HG02852 (cell line): ENCODE results near the gene TBC1D5.
"Not testable (repeated sequence)": the region's sequence is repeated elsewhere in the genome, so short reads cannot be mapped to it uniquely, and the experiment has no call there.

Experiments
- ATAC-seq: cut with Tn5 transposase; IDR thresholded peaks from one replicate; pipeline ENCODE4 v1.9.1; 2021; ENCODE audit warnings: mild to moderate bottlenecking, moderate library complexity; ENCODE audit not compliant: unreplicated experiment

Gene TBC1D5

DNA sequence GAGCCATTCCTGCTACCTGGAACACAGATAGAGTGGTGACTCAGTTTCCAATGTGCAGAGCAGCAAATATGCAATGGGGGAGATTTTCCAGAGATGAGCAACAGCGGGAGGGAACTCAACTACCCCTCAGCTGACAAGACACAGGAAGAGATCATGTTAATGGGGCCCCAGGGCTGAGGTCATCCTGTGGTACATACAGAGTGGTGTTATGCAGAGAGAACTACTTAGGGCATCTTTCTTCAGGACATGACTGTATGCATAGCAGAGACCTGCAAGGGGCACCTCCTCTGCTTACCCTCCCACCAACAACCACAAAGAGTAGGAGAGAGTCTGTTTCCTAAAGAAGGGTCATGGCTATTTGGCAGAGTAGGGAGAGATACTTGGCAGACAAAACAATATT, 6.8 kb upstream of the TBC1D5 start:
- ATAC-seq: peak; percentile 24

DNA sequence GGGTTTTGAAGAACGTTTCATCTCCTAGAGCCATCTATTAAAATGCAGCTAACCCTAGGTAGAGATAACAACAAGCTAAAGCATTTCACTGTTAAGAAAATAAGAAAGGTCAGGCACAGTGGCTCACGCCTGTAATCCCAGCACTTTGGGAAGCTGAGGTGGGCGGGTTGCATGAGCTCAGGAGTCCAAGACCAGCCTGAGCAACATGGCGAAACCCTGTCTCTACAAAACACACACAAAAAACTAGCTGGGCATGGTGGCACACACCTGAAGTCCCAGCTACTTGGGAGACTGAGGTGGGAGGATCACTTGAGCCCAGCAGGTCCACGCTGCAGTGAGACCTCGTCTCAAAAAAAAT, 5.4 kb upstream of the TBC1D5 start:
- no peak for ATAC-seq

DNA sequence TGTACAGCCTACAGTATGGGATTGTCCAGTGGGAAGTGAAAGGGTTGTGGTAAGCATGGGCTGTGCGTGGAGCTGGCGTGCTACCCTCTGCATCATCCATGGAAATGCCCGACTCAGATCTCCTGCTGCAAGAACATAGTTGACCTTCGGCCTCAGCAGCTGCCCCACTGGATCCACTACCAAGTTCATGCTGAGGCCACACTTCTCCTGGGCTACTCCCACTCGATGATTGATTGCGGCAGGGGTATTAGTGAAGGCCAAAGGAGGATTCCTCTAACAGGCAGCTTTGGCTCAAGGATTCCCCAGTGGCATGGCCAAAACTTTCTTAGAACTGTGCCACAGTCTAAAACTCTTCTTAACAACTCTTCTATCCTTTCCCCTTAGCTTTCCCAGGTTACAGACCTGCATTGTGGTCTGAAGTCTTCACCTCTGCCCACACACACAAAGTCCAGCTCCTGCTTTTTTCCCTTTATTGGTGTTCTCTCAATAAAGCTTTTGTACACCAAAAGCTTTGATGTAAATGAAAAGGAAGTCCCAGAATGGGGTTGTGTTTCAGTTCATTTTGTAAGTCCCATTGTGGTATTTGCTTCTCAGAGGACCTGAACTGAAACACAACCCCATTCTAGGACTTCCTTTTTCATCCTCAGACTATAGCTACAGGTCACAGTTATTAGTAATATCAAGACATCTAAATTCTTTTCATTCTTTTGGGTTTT, 4.9 kb upstream of the TBC1D5 start:
- ATAC-seq: peak; percentile 76

DNA sequence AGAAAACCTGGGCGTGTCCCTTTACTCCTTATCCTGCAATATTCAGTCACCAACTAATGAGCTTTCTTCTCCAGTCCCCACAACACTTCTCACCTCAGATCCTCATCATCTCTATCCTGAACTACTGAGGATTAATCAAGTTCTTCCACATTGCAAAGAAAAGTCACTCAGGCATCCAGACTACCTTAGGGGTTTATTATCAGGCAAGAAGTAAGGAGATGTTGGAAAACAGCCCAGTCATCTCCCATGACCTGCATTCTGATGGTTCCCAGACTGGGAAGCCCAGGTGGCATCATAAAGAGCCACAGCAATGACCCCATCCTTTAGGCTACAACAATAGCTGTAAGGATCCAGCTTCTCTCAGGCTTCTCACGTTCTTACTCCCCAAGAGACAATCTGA, 3.5 kb upstream of the TBC1D5 start:
- no peak for ATAC-seq

DNA sequence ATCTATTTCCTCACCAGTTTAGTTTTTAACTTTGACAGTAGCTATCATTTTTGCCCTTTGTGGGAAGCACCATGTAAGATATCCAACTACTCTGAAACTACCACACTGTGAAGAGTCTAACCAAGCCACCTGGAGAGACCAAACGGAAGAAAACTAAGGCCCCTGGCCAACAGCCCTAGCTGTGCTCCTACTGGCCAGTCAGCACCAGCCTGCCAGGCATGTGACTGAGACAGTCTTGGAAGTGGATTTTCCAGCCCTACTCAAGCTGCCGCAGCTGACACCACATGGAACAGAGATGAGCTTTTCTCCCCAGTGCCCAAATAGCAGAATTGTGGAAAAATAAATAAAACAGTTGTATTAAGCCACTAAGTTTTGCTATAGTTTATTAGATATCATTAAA, 2.9 kb upstream of the TBC1D5 start:
- no peak for ATAC-seq

DNA sequence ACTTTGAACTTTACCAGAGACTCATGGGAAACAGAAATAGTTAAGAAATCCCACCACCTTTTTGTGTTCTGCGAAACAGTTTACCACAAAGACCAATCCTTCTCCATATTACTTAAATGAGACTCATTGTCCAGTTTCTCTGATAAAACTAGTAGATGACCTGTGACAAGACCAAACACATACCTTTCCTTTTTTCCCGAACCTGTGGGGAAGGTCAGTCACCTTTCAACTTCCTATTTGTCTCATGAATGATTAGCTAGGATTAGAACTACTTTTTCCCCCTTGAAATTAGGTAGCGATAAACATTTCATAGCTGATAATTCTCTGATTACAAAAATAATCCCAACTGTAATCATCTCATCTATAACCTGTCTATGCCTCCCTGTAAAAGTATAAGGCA, 2.3 kb upstream of the TBC1D5 start:
- no peak for ATAC-seq

DNA sequence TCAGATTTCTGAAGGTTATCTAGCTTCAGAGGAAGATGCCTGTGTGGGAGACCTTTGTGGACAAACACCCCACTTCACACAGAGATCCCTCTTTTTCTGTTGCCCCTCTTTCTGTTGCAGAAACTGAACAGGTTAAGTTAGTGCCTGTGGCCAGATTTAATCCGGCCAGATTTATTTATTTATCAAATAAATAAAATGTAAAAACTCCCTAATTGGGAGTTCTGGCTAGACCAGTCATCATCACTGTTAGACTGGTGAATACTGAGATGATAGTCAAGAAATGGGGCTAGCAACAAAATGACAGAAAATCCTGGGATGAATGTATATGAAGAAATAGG, 1.2 kb upstream of the TBC1D5 start:
- ATAC-seq: no peak

DNA sequence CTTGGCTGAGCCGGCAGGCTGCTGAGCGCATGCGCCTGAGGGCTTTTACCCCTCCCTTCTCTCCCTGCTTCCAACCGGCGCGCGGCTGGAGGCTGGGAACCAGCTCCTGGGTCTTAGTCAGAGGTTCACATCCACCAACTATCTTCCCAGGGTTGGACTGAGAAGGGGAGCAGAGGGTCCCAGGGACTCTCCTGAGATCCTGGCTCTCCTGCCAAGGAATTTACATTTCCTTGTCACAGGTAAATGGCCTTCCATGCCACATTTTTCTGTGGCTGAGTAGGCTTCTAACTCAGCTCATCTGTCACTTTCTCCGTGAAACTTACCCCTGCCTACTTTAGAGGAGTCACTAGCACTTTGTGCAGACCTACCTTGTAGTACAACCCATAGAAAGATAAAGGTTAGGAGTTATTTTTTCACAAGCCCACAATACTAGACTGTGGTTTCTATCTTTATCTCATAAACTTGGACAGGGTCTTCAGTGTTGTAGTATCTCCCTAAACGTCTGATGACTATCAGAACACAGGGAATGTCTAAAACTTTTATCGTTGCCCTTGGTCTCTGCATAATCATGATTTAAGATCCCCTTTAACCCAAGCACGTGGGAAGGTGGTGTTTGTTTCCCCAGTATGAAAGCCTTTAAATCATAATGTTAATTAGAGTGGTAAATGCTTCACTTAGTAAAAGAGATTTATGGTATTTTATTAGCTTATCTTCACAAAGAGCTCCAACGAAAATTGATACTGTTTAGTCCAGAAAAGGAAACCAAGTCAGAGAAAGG, 638 bp upstream of the TBC1D5 start:
- ATAC-seq: peak; percentile 0

DNA sequence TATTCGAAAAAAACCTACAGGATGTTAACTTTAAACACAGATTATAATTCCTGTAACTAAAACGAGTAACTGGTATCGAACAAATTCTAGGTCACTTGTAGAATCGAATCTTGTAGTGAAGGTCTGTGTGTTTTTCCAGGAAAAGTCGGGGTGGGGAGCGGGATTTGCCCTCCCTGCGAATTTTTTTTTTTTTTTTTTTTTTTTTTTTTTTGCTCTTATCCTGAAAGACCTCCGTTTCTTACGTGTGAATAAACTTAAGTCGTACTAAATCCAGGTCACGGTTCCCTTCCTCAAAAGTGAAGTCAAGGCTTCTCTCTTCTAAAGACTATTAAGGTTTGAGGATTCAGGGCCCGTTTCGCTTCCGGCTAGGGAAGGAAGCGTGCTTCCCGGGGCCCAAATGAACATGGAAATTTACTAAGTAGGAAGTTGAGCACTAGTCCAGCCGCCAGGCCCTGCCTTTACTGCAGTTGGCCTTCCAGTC, 770 bp downstream of the TBC1D5 start:
- ATAC-seq: no peak

DNA sequence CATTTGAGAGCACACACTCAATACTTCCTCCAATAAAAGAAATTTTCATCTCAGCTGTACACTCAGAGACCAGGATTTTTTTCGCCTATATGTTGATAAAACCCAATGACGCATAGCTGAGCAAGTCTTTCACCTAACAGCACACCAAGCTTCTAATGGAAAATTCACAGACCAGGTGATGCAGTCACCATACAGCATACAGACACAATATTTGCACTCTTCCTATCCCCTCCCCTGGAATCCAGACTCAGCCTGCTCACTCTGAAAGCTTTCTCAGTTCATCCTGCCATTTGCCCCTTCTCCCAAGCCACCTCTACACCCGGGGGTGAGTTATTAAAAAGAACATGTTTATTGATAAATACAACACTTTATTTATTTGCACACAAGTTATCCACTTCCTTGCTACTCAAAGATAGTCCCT, 1.7 kb downstream of the TBC1D5 start:
- no peak for ATAC-seq

DNA sequence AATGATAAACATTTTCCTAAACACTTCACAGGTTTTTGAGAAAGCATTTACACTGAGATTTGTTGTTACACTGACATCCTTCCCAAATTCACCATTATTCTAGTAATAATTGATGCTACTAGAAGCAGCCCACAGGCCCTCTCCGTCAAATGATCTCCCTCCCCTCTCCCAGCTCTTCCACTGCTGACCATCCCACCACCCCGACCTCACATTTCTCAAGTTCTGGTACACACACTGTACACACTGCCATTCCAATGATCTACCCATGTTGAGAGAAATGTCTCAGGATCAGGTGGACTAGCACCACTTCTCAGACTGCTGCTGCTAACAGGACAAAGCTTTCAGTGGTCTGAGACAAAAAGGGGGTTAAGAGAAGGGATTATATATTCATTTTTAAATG, 3.5 kb downstream of the TBC1D5 start:
- no peak for ATAC-seq

DNA sequence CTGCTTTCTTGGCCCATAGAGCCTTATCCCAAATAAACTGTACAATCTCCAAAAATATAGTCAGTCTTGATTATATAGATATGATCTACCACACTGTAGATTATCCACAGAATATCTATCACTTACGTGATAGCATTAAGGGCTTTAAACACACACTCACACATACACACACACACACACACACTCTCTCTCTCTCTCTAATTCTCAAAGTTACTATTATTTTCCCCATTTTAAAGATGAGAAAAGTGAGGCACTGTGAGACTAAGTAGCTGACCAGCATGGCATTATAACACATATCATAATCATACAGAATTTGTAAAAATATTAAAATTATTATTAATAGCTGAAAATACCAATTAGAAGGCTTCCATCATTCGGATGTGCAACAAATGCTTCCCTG, 4.2 kb downstream of the TBC1D5 start:
- ATAC-seq: no peak

DNA sequence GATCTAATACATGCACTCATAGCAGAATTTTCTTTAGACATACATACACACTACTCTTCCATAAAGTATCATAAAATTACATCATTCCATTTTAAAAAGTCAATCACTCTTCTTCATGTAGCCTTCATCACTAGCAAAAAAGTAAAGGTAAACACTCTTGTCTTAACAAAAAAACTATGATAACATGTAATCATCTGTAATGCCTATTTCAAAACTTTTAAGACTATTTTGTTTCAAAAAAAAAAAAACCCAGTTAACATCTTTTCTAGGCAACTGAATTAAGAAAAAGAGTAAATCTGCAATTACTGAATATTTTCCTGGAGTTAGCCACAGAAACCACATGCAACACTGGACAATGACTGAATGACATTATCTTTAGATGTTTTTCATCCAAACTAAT, 4.8 kb downstream of the TBC1D5 start:
- ATAC-seq: no peak

DNA sequence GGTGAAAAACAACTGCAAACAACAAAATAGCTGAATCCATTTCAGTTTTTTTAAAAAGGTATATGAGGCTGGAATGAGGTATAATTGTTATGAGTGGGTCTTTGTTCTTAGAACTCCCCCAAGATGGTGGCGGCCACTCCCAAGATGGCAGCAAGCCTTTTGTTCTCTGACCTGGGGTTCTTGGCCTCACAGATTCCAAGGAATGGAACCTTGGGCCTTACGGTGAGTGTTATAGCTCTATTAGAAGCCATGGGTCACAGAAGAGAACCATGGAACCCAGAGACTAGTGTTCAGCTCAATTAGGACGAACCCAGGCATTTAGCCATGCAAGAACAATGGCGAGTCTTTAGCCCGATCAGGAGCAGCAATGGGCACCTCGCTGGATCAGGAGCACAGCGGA, 7.1 kb downstream of the TBC1D5 start:
- ATAC-seq: not testable (repeated sequence)

DNA sequence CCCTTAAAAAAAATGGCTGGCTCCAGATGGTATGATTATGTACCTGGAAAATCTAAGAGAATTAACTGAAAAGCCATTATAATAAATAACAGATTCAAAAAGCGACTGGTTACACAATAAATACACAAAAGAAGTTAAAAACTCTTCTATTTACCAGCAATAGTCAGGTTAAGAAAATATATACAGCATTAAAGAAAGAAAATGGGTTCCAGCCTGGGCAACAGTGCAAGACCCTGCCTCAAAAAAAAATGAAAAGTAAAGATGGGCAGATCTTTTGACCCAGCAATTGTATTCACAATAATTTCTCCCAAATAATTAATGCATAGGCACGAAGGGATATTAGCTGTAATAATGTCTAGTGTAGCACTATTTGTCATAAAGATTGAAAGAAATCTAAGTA, 8.7 kb downstream of the TBC1D5 start:
- no peak for ATAC-seq

DNA sequence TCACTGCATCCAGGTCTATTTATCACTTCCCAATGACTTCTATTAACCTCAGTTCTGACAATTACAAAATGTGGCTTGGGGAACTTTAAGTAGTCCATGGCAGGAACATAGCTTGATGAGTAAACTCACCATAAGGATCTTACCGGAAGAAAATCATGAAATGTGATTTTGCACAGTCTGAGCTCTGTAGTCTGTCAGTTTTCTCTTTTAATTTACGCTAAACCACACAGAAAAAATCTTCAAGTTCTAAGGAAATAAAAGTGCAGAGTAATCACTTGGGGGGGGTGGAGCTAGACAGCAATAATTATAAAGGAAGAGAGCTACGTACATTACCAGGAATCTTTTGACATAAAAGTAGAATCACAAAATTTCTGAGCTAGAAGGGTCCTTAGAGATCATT, 9.2 kb downstream of the TBC1D5 start:
- ATAC-seq: no peak

DNA sequence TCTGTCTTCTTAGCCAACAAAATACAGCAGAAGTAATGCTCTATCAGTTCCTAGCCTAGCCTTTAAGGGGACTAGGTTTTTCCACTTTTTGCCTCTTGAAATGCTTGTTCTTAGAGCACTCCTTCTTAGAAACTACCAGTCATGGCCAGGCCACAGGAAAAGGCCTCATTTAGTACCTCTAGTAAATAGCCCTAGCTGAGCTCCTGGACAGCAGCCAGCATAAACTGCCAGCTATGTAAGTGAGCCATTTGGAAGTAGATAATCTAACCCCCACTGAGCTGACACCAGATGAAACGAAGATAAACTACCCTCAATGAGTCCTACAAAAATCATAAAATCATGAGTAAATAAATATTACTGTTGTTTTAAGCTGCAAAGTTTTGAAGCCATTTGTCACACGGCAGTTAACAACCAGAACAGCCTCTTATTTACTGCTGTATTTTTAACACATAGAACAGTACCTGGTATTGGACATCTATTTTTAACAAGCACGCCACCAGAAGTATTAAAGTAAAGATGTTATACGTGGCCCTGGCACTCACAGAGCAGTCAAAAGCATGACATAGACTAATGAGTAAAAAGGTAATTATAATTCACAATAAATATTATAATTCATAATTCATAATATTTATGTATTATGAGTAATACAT, 12.0 kb downstream of the TBC1D5 start:
- no peak for ATAC-seq

DNA sequence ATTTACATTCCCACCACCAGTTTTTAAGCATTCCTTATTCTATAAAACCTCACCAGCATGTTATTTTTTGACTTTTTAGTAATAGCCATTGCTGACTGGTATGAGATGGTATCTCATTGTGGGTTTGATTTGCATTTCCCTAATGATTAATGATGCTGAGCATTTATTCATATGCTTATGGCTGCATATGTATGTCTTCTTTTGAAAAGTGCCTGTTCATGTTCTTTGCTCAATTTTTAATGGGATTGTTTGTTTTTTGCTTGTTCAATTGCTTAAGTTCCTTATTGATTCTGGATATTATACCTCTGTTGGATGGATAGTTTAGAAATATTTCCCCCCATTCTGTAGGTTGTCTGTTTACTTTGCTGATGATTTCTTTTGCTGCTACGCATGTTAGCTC, 16.1 kb downstream of the TBC1D5 start:
- no peak for ATAC-seq

DNA sequence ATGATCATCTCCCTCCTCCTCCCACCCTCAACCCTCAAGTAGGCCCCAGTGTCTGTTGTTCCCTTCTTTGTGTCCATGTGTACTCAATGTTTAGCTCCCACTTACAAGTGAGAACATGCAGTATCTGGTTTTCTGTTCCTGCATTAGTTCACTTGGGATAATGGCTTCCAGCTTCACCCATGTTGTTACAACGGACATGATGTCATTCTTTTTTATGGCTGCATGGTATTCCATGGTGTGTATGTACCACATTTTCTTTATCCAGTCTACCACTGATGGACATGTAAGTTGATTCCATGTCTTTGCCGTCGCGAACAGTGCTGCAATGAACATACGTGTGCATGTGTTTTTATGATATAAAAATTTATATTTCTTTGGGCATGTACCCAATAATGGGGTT, 16.6 kb downstream of the TBC1D5 start:
- ATAC-seq: not testable (repeated sequence)

DNA sequence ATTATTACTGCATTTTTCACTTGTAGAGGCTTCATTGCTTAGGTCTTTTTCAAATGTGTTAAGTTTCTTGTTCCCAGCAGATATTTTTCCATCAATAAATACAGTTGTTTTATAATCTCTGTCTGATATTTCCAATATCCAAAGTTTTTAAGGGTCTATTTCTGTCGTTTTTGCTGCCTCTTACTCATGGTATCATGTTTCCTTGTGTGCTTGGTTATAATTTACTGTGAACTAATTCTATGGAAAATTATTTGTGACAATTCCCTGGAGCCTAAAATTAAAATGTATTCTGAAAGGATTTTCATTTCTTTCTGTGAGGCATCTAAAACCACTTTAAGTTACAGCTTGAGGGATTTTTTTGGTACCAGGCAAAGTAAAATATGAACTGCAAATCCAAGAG, 17.5 kb downstream of the TBC1D5 start:
- no peak for ATAC-seq

DNA sequence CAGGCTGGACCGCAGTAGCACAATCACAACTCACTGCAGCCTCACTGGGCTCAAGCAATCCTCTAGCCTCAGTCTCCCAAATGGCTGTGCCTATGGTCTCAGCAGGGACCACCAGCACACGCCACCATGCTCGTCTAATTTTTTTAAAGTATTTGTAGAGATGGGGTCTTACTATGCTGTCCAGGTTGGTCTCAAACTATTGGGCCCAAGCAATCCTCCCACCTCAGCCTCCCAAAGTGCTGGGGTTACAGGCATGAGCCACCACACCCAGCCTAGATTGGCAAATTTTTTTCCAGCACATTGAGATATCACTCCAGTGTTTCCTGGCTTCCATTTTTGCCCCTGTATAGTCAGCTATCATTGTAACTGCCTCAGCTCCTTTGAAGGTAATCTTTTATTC, 18.3 kb downstream of the TBC1D5 start:
- no peak for ATAC-seq

DNA sequence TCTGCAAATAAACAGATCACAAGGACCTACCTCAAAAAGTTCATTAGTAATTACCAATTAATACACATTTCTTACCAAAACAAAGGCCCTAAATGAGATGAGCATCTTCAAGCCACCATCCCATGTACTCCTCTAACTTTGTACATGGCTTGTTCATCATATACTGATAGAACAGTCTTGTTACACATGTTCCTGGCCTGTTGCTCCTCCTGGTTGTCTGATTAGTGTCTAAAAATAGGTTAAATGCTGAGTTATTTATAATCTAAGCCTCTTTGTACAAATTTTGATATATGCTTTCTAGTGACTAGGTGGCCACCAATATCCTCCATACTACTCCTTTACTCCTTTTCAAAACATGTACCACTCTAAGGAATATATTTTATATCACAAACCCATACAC, 25.0 kb downstream of the TBC1D5 start:
- no peak for ATAC-seq
